Neutrophil (primary cell): ENCODE measurements around the gene ERG.

Experiments used
- H3K27ac ChIP-seq: fragments of 200-600 bp; sonication (generic); 2 replicates; pipeline ENCODE4 v1.5.1; 2016; ENCODE audit warnings: mild to moderate bottlenecking, moderate library complexity
- H3K27me3 ChIP-seq: fragments of 200-600 bp; sonication (generic); 2 replicates; pipeline ENCODE4 v1.6.0; 2016; ENCODE audit warnings: mild to moderate bottlenecking
- H3K36me3 ChIP-seq: fragments of 200-600 bp; sonication (generic); 2 replicates; pipeline ENCODE4 v1.5.1; 2017
- H3K4me1 ChIP-seq, 2 experiments: fragments of 200-600 bp in 1 of 2; sonication (generic) in 1 of 2; 1 replicate in 1 of 2; 2 replicates in 1 of 2; pipeline versions ENCODE4 v1.5.1 to v1.6.1; 2013 to 2016; ENCODE audit warnings: low read depth in 1 of 2, low read length in 1 of 2, mild to moderate bottlenecking in 1 of 2, moderate library complexity in 1 of 2; ENCODE audit not compliant: control insufficient read depth in 1 of 2, insufficient read depth in 1 of 2
- H3K4me3 ChIP-seq, 2 experiments: fragments of 200-600 bp in 1 of 2; sonication (generic) in 1 of 2; 1 replicate in 1 of 2; 2 replicates in 1 of 2; pipeline ENCODE4 v1.5.1; 2013 to 2016; ENCODE audit warnings: low read depth in 1 of 2, low read length in 1 of 2, mild to moderate bottlenecking in 1 of 2, moderate library complexity in 1 of 2
- H3K9me3 ChIP-seq: fragments of 200-600 bp; sonication (generic); 2 replicates; pipeline ENCODE4 v1.5.1; 2016
- TF ChIP-seq, protein P1 (sequence below): fragments of 200-600 bp; sonication (generic); IDR thresholded peaks from 2 replicates; pipeline ENCODE4 v1.5.1; 2016; ENCODE audit warnings: antibody characterized with exemption

Gene ERG

DNA sequence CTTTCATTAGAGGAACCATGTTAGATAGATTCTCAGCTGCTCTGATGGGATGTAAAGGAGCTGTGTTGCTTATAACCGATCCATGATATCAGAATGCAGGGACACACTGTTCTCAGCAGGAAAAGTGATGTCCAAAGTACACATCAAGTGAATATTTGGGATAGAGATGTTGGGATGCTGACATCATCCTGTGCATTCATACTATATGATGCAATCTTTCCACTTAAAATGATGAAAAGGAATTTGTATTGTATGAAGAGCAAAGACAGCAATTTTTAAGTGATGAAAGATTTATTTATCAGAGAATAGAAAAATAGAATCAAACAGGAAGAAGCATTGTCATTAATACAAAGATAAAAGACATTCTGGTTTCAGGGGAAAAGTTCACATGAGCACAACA is 110.1 kb downstream of the ERG start:
- Histone ChIP-seq H3K9me3 (no peaks in the 10 kb centered on the region), H3K4me3 (no peak overlapping the region), H3K27ac (peak overlapping the region; percentile 77), H3K4me1 (peaks cover 62 to 63% of the 10 kb centered on the region in 2 experiments), H3K27me3 (no peaks in the 10 kb centered on the region), H3K36me3 (peaks cover 21% of the 10 kb centered on the region)
- TF ChIP-seq, protein P1, sequence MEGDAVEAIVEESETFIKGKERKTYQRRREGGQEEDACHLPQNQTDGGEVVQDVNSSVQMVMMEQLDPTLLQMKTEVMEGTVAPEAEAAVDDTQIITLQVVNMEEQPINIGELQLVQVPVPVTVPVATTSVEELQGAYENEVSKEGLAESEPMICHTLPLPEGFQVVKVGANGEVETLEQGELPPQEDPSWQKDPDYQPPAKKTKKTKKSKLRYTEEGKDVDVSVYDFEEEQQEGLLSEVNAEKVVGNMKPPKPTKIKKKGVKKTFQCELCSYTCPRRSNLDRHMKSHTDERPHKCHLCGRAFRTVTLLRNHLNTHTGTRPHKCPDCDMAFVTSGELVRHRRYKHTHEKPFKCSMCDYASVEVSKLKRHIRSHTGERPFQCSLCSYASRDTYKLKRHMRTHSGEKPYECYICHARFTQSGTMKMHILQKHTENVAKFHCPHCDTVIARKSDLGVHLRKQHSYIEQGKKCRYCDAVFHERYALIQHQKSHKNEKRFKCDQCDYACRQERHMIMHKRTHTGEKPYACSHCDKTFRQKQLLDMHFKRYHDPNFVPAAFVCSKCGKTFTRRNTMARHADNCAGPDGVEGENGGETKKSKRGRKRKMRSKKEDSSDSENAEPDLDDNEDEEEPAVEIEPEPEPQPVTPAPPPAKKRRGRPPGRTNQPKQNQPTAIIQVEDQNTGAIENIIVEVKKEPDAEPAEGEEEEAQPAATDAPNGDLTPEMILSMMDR: no peak

DNA sequence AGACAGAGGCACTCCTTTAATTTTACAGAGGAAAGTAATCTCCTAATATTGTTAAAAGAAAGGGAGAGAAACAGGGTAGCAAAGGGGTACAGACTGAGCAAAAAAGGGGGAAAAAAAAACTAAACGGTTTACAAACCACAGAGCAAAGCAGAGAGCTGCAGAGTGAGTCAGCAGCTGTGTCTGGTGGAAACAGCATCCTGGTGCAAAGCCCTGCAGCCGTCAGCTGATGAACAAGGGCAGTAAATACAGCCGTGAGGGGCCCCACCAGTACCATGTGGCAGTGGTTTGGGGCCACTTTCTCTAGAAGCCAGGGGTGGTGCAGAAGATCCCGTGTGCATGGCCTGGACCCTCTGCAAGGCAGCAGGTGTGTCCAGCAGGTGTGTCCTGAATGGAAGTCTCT is 111.3 kb downstream of the ERG start:
- H3K27me3 ChIP-seq: no peaks in the 10 kb centered on the region
- H3K36me3 ChIP-seq: peaks cover 23% of the 10 kb centered on the region
- peak overlapping the region in 1 of 2 experiments; percentile 28 for H3K4me3 ChIP-seq
- peak overlapping the region; percentile 77 for H3K27ac ChIP-seq
- H3K4me1 ChIP-seq: peaks cover 57 to 59% of the 10 kb centered on the region in 2 experiments
- H3K9me3 ChIP-seq: no peaks in the 10 kb centered on the region
- TF ChIP-seq, protein P1: no peak

DNA sequence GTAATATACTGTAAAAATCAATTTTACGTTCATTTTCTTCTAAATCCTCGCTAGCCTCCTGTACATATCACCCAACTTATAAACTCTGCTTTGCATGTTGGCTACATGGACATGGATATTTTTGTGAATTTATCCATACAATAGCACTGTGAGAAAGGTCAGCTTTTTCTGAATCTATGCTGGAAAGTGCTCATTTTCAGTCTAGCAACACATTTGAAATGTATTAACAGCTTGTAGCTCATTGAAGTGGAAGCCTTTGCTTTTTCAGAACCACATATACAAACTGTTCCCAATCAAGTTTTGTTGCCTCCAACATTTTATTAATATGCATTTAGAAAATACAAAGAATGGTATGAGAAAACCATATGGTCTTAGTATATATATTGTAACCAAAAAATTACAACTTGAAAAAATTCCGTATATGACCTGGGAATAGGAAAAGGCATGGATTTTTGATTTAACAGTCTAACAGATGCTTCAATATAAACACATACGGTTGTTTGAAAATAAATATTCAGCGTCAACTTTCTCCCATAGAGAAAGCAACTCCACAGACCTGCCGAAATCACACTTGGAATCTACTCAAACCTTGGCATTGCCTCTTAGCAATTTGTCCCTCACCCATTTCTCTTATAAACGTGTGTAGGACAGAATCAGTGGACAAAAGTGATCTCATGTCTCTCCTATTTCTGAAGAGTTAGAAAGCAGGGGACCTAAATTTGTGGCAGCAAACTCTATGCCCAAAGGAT is 112.7 kb downstream of the ERG start:
- H3K27ac ChIP-seq: peak overlapping the region; percentile 77
- TF ChIP-seq, protein P1: no peak
- H3K36me3 ChIP-seq: peaks cover 13% of the 10 kb centered on the region
- no peaks in the 10 kb centered on the region for H3K27me3 ChIP-seq
- H3K4me3 ChIP-seq: no peak overlapping the region
- no peaks in the 10 kb centered on the region for H3K9me3 ChIP-seq
- H3K4me1 ChIP-seq: peaks cover 57 to 59% of the 10 kb centered on the region in 2 experiments

DNA sequence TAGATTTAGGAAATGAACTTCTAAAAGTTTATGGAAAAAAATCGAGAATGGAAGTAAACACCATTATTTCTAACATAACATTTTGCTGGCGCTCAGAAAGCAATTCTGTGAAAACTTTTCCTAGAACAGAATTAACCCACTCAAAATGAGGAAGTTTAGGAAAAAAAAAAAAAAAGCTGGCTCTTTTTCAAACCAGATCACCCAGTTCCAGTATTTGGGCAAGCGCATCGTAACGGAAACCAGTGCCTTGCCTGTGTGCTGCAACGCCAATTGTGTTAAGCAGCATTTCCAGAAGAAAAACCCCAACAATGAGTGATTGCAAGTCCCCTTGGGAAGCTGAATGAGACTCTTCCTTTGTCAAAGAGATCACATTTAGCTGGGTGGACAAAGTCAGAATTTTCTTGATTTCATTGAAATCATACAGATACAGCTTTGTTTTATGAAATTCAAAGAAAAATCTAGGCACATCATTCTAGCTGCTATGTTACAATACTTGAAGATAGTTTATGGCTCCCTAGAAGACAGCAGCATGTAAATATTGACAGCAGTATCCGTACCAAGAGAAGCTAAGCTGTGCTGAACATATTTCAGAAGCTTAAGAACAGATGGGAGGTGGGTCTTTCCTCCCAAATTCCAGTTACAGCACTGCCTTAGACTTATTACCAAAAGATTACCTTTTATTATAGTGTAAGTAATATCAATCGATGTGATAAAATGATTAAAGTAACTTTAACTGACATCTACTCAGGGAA is 113.4 kb downstream of the ERG start:
- peaks cover 57 to 59% of the 10 kb centered on the region in 2 experiments for H3K4me1 ChIP-seq
- no peaks in the 10 kb centered on the region for H3K9me3 ChIP-seq

DNA sequence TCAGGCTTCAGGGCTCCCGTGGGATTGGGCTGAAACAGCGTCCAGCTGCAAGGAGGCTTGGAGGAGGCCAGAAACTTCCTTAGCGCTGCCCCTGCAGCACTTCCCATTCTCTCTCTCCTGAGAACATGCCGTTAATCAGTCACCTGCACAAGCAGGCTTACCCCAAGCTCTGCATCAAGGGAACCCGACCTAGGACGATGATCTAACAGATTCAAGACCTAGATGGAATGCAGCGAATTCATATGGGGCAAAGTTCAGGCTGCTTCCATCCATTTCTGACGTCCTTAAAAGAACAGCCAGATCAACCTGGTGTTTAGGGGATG is 114.1 kb downstream of the ERG start:
- no peaks in the 10 kb centered on the region for H3K9me3 ChIP-seq
- no peaks in the 10 kb centered on the region for H3K27me3 ChIP-seq
- TF ChIP-seq, protein P1: no peak
- peaks cover 57 to 59% of the 10 kb centered on the region in 2 experiments for H3K4me1 ChIP-seq
- H3K4me3 ChIP-seq: peak overlapping the region; percentile 15 to 20
- peak overlapping the region; percentile 77 for H3K27ac ChIP-seq
- peaks cover 5% of the 10 kb centered on the region for H3K36me3 ChIP-seq

More for the DNA sequence above, 113.4 kb downstream of the ERG start:
- H3K4me3 ChIP-seq: peak overlapping the region; percentile 15 to 20
- TF ChIP-seq, protein P1: no peak
- H3K27me3 ChIP-seq: no peaks in the 10 kb centered on the region
- peaks cover 6% of the 10 kb centered on the region for H3K36me3 ChIP-seq
- H3K27ac ChIP-seq: peak overlapping the region; percentile 77
